NCI-H2171 (cell line): Measurements from ENCODE around the gene ZNF778.
"Not testable (repeated sequence)": the region's sequence is repeated elsewhere in the genome, so short reads cannot be mapped to it uniquely, and the experiment has no call there.

Experiments
- DNase-seq: peaks from one replicate; lab custom pipeline; 2025; lab: John Stamatoyannopoulos, UW

Gene ZNF778

GRCh38 chr16:89217138-89217387 is 440 bp upstream of the ZNF778 start:
- DNase-seq, result no peak

GRCh38 chr16:89219365-89219764 is 1.9 kb downstream of the ZNF778 start:
- no peak for DNase-seq

- no peak for DNase-seq
These were observed 4.1 kb downstream of the ZNF778 start for GRCh38 chr16:89221604-89222003.

- DNase-seq, result no peak
These were observed 5.4 kb downstream of the ZNF778 start for GRCh38 chr16:89222931-89223330.

GRCh38 chr16:89224665-89225064 is 7.2 kb downstream of the ZNF778 start:
- no peak for DNase-seq

- DNase-seq, result no peak
These were observed 12.8 kb downstream of the ZNF778 start for GRCh38 chr16:89230255-89230654.

- no peak for DNase-seq
These were observed 14.6 kb downstream of the ZNF778 start for GRCh38 chr16:89232107-89232506.

- DNase-seq, result no peak
These were observed 16.4 kb downstream of the ZNF778 start for GRCh38 chr16:89233678-89234490.

- no peak for DNase-seq
These were observed 20.2 kb downstream of the ZNF778 start for GRCh38 chr16:89237733-89238132.

GRCh38 chr16:89241187-89242007 is 23.9 kb downstream of the ZNF778 start:
- DNase-seq, result peak; percentile 56

GRCh38 chr16:89242795-89243200 is 25.3 kb downstream of the ZNF778 start:
- no peak for DNase-seq

GRCh38 chr16:89243664-89244063 is 26.2 kb downstream of the ZNF778 start:
- no peak for DNase-seq

GRCh38 chr16:89244264-89244663 is 26.8 kb downstream of the ZNF778 start:
- not testable (repeated sequence) for DNase-seq

GRCh38 chr16:89244754-89245153 is 27.3 kb downstream of the ZNF778 start:
- no peak for DNase-seq

- no peak for DNase-seq
These were observed 28.9 kb downstream of the ZNF778 start for GRCh38 chr16:89246383-89246902.

GRCh38 chr16:89246903-89247733 is 29.6 kb downstream of the ZNF778 start:
- DNase-seq, result peak; percentile 80

- not testable (repeated sequence) for DNase-seq
These were observed 30.2 kb downstream of the ZNF778 start for GRCh38 chr16:89247734-89248075.

- no peak for DNase-seq
These were observed 30.9 kb downstream of the ZNF778 start for GRCh38 chr16:89248196-89248982.

- no peak for DNase-seq
These were observed 36.2 kb downstream of the ZNF778 start for GRCh38 chr16:89253548-89254287.

- DNase-seq, result peak; percentile 6
These were observed 39.2 kb downstream of the ZNF778 start for GRCh38 chr16:89256651-89257254.
